A172 (cell line): ENCODE measurements around the gene S100A10. TPM values are rescaled to one million over a fixed set of nuclear protein-coding genes. Genes with fewer than 3 reads are reported as not detected.
A peak's percentile ranks its signal among the peaks of the same experiment; 100 is the strongest.

Experiments used
- DNase-seq: peaks from one replicate; pipeline ENCODE4 v3.0.0-alpha.2; 2015; ENCODE audit warnings: low spot score
- total RNA-seq: library from RNA; depleted of rRNA; stranded (reverse); fragments of >200 nt; shearing (Covaris generic); gene quantifications from 2 replicates; pipeline ENCODE4 v1.2.3, GENCODE V29; 2014; rRNA removed

Gene S100A10
- total RNA-seq: 760 and 801 TPM in 2 replicates

- DNase-seq: peak; percentile 89
Observed at GRCh38 chr1:151993734-151994496, at the start of gene S100A10. S100A10 (minus strand) TSS chr1:151993859; CDS start chr1:151986230, 7,629 bp downstream.

- DNase-seq: no peak
Observed at GRCh38 chr1:152042030-152042429, 48.4 kb upstream of the S100A10 start.

- no peak for DNase-seq
Observed at GRCh38 chr1:152039886-152040285, 46.2 kb upstream of the S100A10 start.

GRCh38 chr1:152039461-152039860 lies 45.8 kb upstream of the S100A10 start:
- no peak for DNase-seq

- no peak for DNase-seq
Observed at GRCh38 chr1:152038871-152039270, 45.2 kb upstream of the S100A10 start.

GRCh38 chr1:152036267-152037216 lies 42.9 kb upstream of the S100A10 start, which contains the start of gene S100A11:
S100A11 (minus strand) TSS chr1:152037004; CDS start chr1:152036915, 89 bp downstream.
- peak; percentile 89 for DNase-seq

- peak; percentile 49 for DNase-seq
Observed at GRCh38 chr1:152035539-152036266, 42.0 kb upstream of the S100A10 start.

GRCh38 chr1:152034654-152035538 lies 41.2 kb upstream of the S100A10 start:
- peak; percentile 93 for DNase-seq

- no peak for DNase-seq
Observed at GRCh38 chr1:152034324-152034653, 40.6 kb upstream of the S100A10 start.

GRCh38 chr1:152029929-152030211 lies 36.2 kb upstream of the S100A10 start:
- no peak for DNase-seq

- DNase-seq: no peak
Observed at GRCh38 chr1:152029144-152029928, 35.7 kb upstream of the S100A10 start.

- DNase-seq: peak; percentile 57
Observed at GRCh38 chr1:152026895-152027294, 33.2 kb upstream of the S100A10 start.

GRCh38 chr1:152024223-152024622 lies 30.6 kb upstream of the S100A10 start:
- no peak for DNase-seq

GRCh38 chr1:152023221-152023620 lies 29.6 kb upstream of the S100A10 start:
- DNase-seq: no peak

- no peak for DNase-seq
Observed at GRCh38 chr1:152022474-152022873, 28.8 kb upstream of the S100A10 start.

GRCh38 chr1:152021569-152021968 lies 27.9 kb upstream of the S100A10 start:
- no peak for DNase-seq

- DNase-seq: no peak
Observed at GRCh38 chr1:152020849-152021248, 27.2 kb upstream of the S100A10 start.

GRCh38 chr1:152018537-152018936 lies 24.9 kb upstream of the S100A10 start:
- DNase-seq: no peak

- DNase-seq: no peak
Observed at GRCh38 chr1:152015766-152016165, 22.1 kb upstream of the S100A10 start.

- no peak for DNase-seq
Observed at GRCh38 chr1:152014943-152015342, 21.3 kb upstream of the S100A10 start.
